KBM-7 (cell line): Measurements from ENCODE around the gene PBX4.

Experiments
- DNase-seq: peaks from one replicate; pipeline ENCODE4 v3.0.0-alpha.2; 2015
- in situ Hi-C: fragments of 300-500 bp; cut with MboI; formaldehyde crosslinking; loops from 2 replicates; pipeline ENCODE4 v1.14.3; 2020; ENCODE audit warnings: low sequenced_read_pairs, low pct_unique_long_range_greater_than_20kb, mixed read lengths

PBX4 gene

DNA sequence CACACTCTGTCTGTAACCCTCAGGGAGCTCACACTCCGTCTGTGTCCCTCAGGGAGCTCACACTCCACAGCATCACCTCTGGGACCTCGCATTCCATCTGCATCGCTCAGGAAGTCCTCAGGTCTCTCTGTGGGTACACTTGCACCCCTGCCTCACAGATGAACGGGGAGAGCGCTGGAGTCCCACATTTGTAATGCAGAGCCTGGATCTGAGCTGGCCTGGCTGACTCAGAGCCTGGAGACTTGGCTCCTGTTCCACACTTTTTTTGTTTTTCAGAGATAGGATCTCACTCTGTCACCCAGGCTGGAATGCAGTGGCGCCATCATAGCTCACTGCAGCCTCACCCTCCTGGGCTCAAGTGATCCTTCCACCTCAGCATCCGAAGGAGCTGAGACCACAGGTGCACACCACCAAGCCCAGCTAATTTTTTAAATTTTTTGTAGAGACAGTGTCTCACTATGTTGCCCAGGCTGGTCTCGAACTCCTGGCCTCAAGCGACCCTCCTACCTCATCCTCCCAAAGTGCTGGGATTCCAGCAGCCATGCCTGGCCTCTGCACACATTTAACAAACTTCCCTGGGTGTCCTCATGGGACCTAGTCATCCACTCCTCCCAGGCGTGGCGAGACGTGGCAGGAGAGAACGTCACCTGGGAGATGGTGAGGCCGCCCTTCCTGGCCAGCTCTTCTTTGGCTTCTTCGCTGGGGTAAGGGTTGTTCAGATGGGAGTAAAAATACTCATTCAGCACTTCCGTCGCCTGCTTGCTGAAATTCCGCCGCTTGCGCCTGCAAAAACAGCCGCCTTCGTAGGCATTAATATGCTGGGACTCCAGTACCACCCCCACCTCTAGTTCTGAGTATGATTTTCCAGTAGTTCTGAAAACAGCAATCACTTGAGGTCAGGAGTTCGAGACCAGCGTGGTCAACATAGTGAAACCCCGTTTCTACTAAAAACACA, 49.4 kb downstream of the PBX4 start:
- DNase-seq: no peak
- in situ Hi-C loops: no loop called here

DNA sequence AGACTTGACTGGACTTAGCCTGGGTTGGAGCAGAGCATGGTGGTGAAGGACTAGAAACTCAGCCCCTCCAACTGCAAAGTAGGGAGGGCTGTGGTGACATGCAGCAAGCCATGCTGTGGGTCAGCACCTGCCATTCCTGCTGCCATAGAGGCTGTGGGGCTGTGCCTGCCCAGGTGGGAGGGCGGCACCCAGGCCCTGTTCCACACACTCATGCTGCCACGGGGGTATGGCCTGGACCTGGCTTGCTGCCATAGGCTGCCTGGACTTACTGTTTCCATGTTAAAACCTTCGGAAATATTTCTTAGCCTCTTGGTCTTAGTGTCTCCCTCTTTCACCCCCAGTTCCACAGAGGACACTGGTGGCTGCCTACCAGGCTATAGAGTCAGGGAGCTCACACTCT, 51.1 kb downstream of the PBX4 start:
- in situ Hi-C loops: no loop called here
- no peak for DNase-seq

DNA sequence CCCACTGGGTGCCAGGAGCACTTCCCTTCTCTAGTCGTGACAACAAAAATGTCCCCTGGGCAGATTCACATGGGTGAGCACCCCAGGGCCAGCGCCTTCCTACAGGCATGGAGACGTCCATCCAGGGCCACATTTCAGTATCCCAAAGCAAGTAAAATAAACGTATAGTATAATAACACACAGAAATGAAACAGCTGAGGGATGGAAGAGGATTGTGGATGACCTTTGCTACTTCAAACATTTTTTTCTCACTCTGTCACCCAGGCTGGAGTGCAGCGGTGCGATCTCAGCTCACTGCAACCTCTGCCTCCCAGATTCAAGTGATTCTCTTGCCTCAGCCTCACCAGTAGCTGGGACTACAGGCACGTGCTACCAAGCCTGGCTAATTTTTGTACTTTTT, 52.2 kb downstream of the PBX4 start:
- in situ Hi-C loops: no loop called here
- DNase-seq: no peak

- DNase-seq: no peak
- in situ Hi-C loops: no loop called here
Measured at GRCh38 chr19:19563348-19563848, 55.1 kb downstream of the PBX4 start.

GRCh38 chr19:19562665-19563347, 55.7 kb downstream of the PBX4 start:
- DNase-seq: no peak
- in situ Hi-C loops: no loop called here

GRCh38 chr19:19561946-19562664, 56.4 kb downstream of the PBX4 start:
- DNase-seq: no peak
- in situ Hi-C loops: no loop called here

GRCh38 chr19:19559931-19560330, 58.6 kb downstream of the PBX4 start:
- in situ Hi-C loops: no loop called here
- DNase-seq: no peak

GRCh38 chr19:19558636-19559035, 59.9 kb downstream of the PBX4 start:
- no peak for DNase-seq
- in situ Hi-C loops: no loop called here

DNA sequence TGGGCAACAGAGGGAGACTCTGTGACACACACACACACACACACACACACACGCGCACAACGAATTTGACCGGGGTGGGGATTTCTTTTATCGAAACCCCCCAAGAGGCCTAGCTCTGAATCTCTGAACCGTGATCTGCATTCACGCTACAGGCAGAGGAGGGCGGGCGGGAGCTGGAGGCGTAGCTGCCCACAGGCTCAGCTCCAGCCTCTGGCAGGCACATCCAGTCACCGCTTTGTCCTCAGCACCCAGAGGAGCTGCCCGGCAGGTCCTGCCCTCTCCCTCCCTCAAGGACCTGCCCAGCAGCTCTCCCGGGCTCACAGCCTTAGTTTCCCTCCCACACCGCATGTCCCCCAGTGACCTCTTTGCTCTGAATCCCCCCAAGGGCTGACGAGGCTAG, 60.4 kb downstream of the PBX4 start:
- in situ Hi-C loops: no loop called here
- DNase-seq: no peak

DNA sequence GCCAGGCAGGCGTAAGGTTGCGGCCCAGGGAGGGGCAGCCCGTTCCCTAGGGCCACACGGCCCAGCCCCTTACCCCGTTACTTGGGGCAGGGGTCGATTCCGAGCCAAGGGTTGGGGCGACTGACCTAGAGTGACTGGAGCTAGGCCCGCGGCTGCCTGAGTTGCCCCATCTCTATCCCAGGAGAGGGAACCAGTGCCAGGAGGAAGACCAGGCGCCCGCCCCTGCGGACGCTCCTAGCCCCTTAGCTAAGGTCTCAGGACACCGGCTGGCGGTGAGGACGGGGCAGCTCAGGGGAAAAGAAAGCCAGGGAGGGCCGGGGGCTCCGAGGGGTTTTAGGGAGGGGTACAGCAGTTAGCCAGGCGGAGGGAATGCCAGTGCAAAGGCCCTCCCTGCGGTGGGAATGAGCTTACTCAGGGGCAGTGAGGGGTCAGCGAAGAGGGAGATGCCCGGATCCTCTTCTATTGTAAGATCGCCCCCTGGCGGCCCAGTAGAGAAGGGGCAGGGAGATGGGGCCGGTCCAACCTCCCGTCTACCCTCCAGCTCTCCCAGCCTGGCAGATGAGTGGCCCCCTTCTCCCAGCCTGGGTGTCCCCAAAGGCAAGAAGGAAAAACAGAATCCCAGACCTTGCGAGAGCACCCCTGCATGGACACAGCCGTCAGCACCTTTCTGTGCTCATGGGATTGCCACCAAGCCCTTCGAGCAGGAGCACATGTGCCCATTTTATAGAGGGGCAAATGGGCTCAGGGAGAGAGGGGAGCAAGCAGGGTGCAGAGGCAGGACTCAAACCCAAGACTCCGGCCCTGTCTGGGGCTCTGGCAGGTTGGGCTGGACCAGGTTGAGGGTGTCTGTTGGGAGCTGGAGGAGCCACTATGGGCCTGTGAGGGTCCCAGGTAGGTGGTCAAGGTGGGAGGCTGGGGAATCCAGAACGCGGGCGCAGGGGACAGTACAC, 64.1 kb downstream of the PBX4 start:
- in situ Hi-C loops: no loop called here
- no peak for DNase-seq

DNA sequence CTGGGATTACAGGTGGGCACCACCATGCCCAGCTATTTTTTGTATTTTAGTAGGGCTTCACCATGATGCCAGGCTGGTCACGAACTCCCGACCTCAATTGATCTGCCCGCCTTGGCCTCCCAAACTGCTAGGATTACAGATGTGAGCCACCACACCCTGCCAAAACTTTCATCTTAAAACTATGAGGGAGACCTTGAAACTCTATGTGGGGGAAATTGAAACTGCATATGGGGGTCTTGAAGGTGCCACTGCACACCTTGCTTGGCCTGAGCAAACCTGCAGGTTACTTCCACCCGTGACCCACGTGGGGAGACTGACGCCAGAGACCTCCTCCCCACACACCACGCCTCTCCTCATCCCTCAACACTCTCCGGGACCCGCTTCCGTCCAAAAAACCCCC, 64.8 kb downstream of the PBX4 start:
- no peak for DNase-seq
- in situ Hi-C loops: no loop called here

- in situ Hi-C loops: no loop called here
- DNase-seq: no peak
Measured at GRCh38 chr19:19552798-19553197, 65.7 kb downstream of the PBX4 start.

- DNase-seq: no peak
- in situ Hi-C loops: no loop called here
Measured at GRCh38 chr19:19551853-19552192, 66.7 kb downstream of the PBX4 start.

- in situ Hi-C loops: no loop called here
- DNase-seq: no peak
Measured at GRCh38 chr19:19550972-19551852, 67.3 kb downstream of the PBX4 start.

DNA sequence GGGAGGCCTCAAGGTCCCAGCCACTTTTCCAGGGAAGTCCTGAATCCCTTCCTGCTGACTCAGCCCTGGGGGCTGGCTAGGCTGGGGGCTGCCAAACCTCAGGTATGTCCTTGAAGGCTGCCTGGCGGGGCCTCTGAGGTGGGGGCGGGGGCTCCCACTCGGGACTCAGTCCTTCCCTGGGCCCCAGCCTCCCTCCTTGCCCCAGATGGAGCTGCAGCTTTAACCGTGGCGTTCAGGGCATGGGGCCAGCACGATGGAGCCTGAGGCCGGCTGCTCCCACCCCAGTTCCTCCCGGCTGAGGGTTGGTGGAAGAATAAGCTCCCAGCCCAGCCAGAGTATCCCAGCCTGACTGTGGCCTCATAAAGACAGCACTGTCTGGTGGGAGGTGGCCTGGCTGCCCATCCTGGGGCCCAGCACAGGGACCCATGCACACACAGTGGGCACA, 68.0 kb downstream of the PBX4 start:
- in situ Hi-C loops: no loop called here
- DNase-seq: no peak

DNA sequence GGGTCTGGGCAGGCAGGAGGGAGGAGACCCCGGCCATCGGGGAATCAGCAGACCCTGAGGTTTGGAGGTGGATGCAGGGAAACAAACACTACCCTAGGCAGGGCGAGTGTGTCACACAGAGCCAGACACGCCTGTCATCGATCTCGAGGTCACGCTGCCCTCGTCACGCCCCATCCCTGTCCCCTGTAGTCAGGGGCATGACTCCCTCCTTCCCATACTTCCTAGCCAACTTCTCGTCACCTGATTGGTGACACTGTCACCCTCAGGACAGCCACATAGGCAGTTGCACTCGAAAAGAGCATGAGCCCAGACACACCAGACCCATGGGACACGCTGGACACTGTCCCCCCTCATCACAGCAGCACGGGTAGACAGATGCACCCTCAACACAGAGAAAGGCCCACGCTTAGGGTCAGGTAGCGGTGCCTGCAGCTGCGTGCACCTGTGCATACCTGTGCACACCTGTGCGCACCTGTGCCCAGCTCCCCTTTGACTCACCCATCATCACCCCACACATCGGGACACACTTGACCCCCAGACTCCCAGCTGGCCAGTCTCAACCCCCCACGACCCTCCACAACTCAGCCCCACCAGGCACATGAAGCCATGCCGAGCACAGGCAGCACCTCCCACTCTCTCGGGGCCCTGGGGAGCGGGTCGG, 68.6 kb downstream of the PBX4 start:
- DNase-seq: no peak

More for the DNA sequence above, 68.6 kb downstream of the PBX4 start:
- in situ Hi-C loops: loop anchor here (25.0 kb wide), 1 partner anchor 387 kb away; no protein-coding TSS in a partner anchor
